A673 (cell line): ENCODE data around the gene SALL3. TPM values are rescaled to one million over a fixed set of nuclear protein-coding genes. Genes with fewer than 3 reads are reported as not detected.

ENCODE experiments used
- BruUV-seq: library from RNA; stranded (reverse); fragments of 400-500 nt; replicated peaks from 2 replicates; lab custom pipeline; 2021; lab: Mats Ljungman, UMichigan
- CTCF ChIA-PET: fragments of 300-600 bp; sonication (Branson Sonifier 250); formaldehyde crosslinking; loops from one replicate; lab custom pipeline; 2022; ENCODE audit warnings: antibody characterized with exemption; lab: Charles Lee
- POLR2A ChIA-PET: fragments of 300-600 bp; sonication (Branson Sonifier 250); formaldehyde crosslinking; loops from one replicate; lab custom pipeline; 2022; ENCODE audit warnings: antibody characterized with exemption; ENCODE audit not compliant: low non-redundant PET; lab: Charles Lee
- DNase-seq: peaks from one replicate; pipeline ENCODE4 v3.0.0-alpha.2; 2015; ENCODE audit warnings: low spot score
- H3K27ac ChIP-seq: fragments of 200-600 bp; sonication (generic); 2 replicates; pipeline ENCODE4 v1.5.1; 2016; ENCODE audit warnings: mixed run types, low read depth, mild to moderate bottlenecking, mixed read lengths, antibody characterized with exemption, low read length; ENCODE audit not compliant: poor library complexity, severe bottlenecking
- H3K27me3 ChIP-seq: fragments of 200-600 bp; sonication (generic); replicated peaks from 2 replicates; pipeline ENCODE4 v1.6.1; 2017; ENCODE audit warnings: mixed run types, low read depth, mild to moderate bottlenecking, mixed read lengths, antibody characterized with exemption, low read length; ENCODE audit not compliant: insufficient read depth, poor library complexity
- H3K36me3 ChIP-seq: fragments of 200-600 bp; sonication (generic); 2 replicates; pipeline ENCODE4 v1.6.1; 2016; ENCODE audit warnings: mixed run types, mild to moderate bottlenecking, mixed read lengths, antibody characterized with exemption, low read length; ENCODE audit not compliant: insufficient read depth, poor library complexity, severe bottlenecking
- H3K4me1 ChIP-seq: fragments of 200-600 bp; sonication (generic); 2 replicates; pipeline ENCODE4 v1.6.1; 2017; ENCODE audit warnings: mixed run types, mild to moderate bottlenecking, mixed read lengths, antibody characterized with exemption, low read length; ENCODE audit not compliant: insufficient read depth, poor library complexity, severe bottlenecking
- H3K4me3 ChIP-seq: fragments of 200-600 bp; sonication (generic); 2 replicates; pipeline ENCODE4 v1.5.1; 2016; ENCODE audit warnings: low read depth, mixed run types, mild to moderate bottlenecking, mixed read lengths, low read length; ENCODE audit not compliant: poor library complexity, severe bottlenecking
- H3K9me3 ChIP-seq: fragments of 200-600 bp; sonication (generic); 2 replicates; pipeline ENCODE4 v1.6.1; 2016; ENCODE audit warnings: mixed run types, low read depth, mild to moderate bottlenecking, mixed read lengths, antibody characterized with exemption, low read length; ENCODE audit not compliant: poor library complexity, severe bottlenecking
- EZH2 ChIP-seq: fragments of 200-600 bp; sonication (generic); IDR thresholded peaks from 2 replicates; pipeline ENCODE4 v1.6.1; 2017; ENCODE audit warnings: borderline replicate concordance, low read depth, mild to moderate bottlenecking, mixed read lengths, antibody characterized with exemption, low read length; ENCODE audit not compliant: poor library complexity, severe bottlenecking
- intact Hi-C: fragments of 100-400 bp; cut with micrococcal nuclease; formaldehyde crosslinking; loops from one replicate; pipeline ENCODE4 v1.10.0; 2022; ENCODE audit not compliant: unreplicated experiment
- total RNA-seq: library from RNA; stranded (reverse); gene quantifications from 2 replicates; pipeline ENCODE4 v1.2.3, GENCODE V29; 2021
- TF ChIP-seq, protein P1 (sequence below): fragments of 300-800, 200-600 bp; sonication (generic); conservative IDR thresholded peaks from 2 replicates; pipeline ENCODE4 v1.5.1; 2017; ENCODE audit warnings: low read depth, mild to moderate bottlenecking, antibody characterized with exemption, low read length, moderate library complexity, mixed read lengths

SALL3 gene
- total RNA-seq, 1 experiment from 2014 or later = not detected

DNA sequence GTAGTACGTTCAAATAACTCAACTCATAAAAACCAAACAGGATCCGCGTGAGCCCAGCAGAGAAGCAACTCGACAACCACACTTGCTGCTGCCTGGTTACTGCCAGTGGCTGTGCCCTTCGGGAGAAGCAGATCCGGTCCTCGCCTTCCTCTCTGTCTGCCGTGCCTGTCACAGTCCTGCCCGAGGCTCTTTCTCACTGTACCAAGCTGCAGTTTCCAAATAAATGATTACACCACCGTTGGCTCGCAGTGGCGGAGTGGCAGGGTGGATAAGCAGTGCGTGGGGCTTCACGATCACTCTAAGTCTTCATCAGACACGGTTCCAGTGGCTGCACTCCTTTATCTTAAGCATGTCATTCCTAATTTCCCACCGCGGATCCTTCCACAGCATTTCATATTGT lies 26.1 kb upstream of the SALL3 start:
- ChIA-PET POLR2A (no interaction called here), CTCF (no interaction called here)
- no TSS peak for BruUV-seq
- intact Hi-C loops = no loop called here
- H3K27me3 ChIP-seq = no peaks in the 10 kb centered on the region
- no peak overlapping the region for H3K27ac ChIP-seq
- H3K4me1 ChIP-seq = no peaks in the 10 kb centered on the region
- TF ChIP-seq EZH2 = no peak
- TF ChIP-seq, protein P1, sequence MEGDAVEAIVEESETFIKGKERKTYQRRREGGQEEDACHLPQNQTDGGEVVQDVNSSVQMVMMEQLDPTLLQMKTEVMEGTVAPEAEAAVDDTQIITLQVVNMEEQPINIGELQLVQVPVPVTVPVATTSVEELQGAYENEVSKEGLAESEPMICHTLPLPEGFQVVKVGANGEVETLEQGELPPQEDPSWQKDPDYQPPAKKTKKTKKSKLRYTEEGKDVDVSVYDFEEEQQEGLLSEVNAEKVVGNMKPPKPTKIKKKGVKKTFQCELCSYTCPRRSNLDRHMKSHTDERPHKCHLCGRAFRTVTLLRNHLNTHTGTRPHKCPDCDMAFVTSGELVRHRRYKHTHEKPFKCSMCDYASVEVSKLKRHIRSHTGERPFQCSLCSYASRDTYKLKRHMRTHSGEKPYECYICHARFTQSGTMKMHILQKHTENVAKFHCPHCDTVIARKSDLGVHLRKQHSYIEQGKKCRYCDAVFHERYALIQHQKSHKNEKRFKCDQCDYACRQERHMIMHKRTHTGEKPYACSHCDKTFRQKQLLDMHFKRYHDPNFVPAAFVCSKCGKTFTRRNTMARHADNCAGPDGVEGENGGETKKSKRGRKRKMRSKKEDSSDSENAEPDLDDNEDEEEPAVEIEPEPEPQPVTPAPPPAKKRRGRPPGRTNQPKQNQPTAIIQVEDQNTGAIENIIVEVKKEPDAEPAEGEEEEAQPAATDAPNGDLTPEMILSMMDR = no peak
- no peak for DNase-seq
- H3K4me3 ChIP-seq = no peak overlapping the region
- no peaks in the 10 kb centered on the region for H3K9me3 ChIP-seq
- H3K36me3 ChIP-seq = no peaks in the 10 kb centered on the region

DNA sequence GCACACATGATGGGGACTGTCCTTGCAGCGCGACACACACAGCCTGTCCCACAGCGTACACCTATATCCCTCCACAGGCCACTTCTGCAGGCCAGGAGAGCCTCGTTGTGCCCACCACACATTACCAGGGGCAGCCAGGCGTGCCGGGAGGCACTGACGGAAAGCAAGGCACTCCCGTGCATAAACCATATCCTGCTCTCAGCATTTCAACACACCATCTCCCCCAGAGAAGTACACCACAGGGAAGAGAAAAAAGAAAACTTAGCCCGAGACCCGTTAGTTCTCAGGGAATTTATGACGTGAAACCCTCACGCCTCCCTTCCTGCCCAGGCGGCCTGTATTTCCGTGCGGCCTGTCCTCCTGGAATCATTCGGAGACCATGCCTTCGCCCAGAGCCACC lies 24.6 kb upstream of the SALL3 start:
- TF ChIP-seq, protein P1 = no peak
- no peak for TF ChIP-seq EZH2
- H3K4me3 ChIP-seq = no peak overlapping the region
- no peaks in the 10 kb centered on the region for H3K9me3 ChIP-seq
- BruUV-seq = no TSS peak
- intact Hi-C loops = no loop called here
- no peaks in the 10 kb centered on the region for H3K36me3 ChIP-seq
- DNase-seq = no peak
- ChIA-PET CTCF (no interaction called here), POLR2A (no interaction called here)
- no peaks in the 10 kb centered on the region for H3K4me1 ChIP-seq
- H3K27me3 ChIP-seq = no peaks in the 10 kb centered on the region
- H3K27ac ChIP-seq = no peak overlapping the region

DNA sequence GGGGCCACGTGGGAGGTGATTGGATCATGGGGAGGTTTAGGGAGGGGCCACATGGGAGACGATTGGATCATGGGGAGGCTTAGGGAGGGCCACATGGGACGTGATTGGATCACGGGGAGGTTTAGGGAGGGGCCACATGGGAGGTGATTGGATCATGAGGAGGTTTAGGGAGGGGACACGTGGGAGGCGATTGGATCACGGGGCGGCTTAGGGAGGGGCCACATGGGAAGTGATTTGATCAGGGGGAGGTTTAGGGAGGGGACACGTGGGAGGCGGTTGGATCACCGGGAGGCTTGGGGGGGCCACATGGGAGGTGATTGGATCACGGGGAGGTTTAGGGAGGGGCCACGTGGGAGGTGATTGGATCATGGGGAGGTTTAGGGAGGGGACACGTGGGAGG lies 22.5 kb upstream of the SALL3 start:
- POLR2A ChIA-PET = no interaction called here
- no peaks in the 10 kb centered on the region for H3K4me1 ChIP-seq
- H3K4me3 ChIP-seq = no peak overlapping the region
- no peak for DNase-seq
- H3K27ac ChIP-seq = no peak overlapping the region
- CTCF ChIA-PET = no interaction called here
- no peaks in the 10 kb centered on the region for H3K36me3 ChIP-seq
- intact Hi-C loops = no loop called here
- no peaks in the 10 kb centered on the region for H3K27me3 ChIP-seq
- TF ChIP-seq, protein P1 = no peak
- no peak for TF ChIP-seq EZH2
- no TSS peak for BruUV-seq
- H3K9me3 ChIP-seq = no peaks in the 10 kb centered on the region
